ENCODE measurements around the gene MUC3A. TPM values are rescaled to one million over a fixed set of nuclear protein-coding genes. Genes with fewer than 3 reads are reported as not detected.
"Not testable (repeated sequence)": the region's sequence is repeated elsewhere in the genome, so short reads cannot be mapped to it uniquely, and the experiment has no call there.

Gene MUC3A, protein sequence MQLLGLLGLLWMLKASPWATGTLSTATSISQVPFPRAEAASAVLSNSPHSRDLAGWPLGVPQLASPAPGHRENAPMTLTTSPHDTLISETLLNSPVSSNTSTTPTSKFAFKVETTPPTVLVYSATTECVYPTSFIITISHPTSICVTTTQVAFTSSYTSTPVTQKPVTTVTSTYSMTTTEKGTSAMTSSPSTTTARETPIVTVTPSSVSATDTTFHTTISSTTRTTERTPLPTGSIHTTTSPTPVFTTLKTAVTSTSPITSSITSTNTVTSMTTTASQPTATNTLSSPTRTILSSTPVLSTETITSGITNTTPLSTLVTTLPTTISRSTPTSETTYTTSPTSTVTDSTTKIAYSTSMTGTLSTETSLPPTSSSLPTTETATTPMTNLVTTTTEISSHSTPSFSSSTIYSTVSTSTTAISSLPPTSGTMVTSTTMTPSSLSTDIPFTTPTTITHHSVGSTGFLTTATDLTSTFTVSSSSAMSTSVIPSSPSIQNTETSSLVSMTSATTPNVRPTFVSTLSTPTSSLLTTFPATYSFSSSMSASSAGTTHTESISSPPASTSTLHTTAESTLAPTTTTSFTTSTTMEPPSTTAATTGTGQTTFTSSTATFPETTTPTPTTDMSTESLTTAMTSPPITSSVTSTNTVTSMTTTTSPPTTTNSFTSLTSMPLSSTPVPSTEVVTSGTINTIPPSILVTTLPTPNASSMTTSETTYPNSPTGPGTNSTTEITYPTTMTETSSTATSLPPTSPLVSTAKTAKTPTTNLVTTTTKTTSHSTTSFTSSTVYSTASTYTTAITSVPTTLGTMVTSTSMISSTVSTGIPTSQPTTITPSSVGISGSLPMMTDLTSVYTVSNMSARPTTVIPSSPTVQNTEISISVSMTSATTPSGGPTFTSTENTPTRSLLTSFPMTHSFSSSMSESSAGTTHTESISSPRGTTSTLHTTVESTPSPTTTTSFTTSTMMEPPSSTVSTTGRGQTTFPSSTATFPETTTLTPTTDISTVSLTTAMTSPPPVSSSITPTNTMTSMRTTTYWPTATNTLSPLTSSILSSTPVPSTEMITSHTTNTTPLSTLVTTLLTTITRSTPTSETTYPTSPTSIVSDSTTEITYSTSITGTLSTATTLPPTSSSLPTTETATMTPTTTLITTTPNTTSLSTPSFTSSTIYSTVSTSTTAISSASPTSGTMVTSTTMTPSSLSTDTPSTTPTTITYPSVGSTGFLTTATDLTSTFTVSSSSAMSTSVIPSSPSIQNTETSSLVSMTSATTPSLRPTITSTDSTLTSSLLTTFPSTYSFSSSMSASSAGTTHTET (N-terminal part only)
- total RNA-seq = 1.3 TPM
- long read RNA-seq = 0 reads

DNA sequence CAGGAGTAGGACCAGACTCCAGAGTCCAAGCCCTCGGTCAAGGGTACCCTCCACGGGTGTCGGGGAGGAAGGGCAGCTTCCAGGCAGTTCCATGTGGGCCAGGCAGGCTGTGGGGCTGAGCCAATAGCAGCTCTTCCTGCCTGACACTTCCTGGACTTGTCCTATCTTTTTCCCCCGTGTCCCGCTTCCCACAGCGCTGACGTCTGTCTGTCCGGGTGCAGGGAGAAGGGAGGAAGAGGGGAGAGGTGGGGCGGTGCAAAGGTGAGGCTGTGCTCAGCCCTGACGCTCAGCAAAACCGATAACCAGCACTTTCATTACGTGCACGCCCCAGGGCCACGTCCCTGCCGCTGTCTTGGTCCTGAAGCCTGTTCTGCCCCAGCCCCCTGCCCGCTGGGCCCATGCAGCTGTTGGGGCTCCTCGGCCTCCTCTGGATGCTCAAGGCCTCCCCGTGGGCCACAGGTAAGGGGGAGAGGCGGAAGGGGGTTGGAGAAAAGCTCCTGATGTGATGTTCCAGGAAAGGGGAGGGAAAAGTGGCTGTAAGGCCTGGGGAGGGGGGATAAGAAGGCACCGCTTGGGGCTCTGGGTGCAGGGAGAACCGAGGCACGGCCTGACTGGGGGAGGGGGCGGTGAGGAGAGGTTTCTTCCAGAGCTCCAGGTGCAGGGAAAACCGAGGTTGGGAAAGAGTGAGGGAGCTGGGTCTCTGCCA is at the start of gene MUC3A:
Gene MUC3A (plus strand): TSS at position 308 of the 706 bp plus-strand sequence. CDS start 91 bp downstream, at position 399.
- no peak for DNase-seq (ENCODE audit: low spot score)

DNA sequence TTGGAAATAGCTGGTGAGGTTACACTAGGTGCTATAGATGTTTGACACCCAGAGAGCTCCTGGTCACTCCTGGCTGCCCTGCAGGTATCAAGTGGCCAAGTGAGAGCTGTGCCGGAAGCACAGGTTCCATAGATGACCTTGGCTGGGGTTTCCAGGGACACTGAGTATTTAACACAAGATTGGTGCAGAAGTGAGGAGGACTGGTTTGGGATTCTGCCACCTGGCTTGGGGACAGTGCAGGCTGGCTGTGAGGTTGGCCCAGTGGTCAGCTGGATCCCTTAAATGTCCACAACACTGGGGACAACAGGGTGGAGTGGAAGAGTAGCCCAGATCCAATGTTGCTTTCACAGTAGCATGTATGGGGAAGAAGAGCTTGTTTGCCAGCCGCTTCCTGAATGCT is 48.4 kb upstream of the MUC3A start:
- DNase-seq (ENCODE audit: low spot score) = no peak

DNA sequence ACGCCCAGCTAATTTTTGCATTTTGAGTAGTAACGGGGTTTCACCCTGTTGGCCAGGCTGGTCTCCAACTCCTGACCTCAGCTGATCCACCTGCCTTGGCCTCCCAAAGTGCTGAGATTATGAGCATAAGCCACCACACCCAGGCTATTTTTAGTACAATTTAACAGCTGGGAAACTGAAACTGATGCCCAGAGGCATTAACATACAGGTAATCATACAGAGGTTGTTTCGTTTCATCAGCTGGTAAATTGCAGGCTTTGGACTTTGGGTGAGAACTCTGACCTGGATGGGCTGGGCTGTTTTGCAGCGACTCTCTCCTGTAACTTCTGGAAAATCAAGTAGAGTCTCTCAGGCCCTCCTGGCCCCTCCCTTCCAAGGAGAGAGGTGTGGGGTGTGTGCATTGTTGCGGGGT is 47.4 kb upstream of the MUC3A start:
- no peak for DNase-seq (ENCODE audit: low spot score)

DNA sequence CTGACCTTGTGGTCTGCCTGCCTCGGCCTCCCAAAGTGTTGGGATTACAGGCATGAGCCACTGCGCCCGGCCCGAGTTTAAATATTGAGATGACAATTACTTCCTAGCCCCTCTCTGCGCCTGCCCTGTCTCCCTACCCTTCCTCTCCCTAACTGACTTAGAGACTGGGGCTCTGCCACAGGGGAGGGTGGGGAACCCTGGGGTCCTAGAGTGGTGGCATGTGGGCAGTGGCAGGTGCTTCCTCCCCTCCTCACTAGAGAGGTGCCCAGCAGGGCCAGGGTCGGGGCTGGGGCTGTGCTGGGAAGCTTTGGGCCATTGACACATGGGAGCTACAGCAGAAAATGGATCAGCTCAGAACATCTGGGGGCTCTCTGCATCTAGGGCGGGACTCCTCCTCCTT is 46.7 kb upstream of the MUC3A start:
- DNase-seq (ENCODE audit: low spot score) = no peak

DNA sequence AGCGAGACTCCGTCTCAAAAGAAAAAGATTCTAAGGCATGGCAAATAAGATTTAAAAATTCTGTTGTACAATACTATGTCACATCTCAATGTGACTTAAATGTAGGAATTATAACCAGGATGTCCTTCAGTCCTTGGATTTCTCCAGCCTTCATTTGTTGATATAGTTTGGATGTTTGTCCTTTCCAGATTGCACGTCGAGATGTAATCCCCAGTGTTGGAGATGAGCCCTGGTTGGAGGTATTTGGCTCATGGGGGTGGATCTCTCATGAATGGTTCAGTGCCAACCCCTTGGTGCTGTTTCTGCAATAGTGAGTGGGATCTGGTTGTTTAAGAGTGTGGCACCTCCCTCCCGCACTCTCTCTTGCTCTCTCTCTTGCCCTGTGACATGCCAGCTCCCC is 40.8 kb upstream of the MUC3A start:
- no peak for DNase-seq (ENCODE audit: low spot score)

DNA sequence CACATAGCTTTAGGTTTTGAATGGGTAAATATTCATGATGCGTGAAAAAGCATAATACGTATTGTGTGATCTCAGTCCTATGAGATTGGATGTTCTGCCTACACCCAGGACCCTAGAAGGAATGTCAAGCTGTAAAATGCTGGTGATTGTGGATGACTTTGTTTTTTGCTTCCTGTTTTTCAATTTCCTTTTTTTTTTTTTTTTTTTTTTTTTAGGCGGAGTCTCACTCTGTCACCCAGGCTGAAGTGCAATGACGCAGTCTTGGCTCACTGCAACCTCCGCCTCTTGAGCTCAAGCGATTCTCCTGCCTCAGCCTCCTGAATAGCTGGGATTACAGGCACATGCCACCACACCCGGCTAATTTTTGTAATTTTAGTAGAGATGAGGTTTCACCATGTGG is 38.9 kb upstream of the MUC3A start:
- not testable (repeated sequence) for DNase-seq (ENCODE audit: low spot score)

DNA sequence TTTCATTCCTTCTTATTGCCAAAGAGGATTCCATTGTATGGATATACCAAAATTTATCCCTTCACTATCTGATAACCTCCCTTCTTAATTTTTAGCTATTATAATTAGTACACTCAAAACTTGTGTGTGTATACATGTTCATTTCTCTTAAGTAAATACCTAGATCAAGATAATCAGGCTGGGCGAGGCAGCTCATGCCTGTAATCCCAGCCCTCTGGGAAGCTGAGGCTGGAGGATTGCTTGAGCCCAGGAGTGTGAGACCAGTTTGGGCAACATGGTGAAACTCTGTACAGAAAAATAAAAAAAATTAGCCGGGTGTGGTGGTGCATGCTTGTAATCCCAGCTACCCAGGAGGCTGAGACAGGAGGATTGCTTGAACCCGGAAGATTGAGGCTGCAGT is 37.9 kb upstream of the MUC3A start:
- DNase-seq (ENCODE audit: low spot score) = no peak

DNA sequence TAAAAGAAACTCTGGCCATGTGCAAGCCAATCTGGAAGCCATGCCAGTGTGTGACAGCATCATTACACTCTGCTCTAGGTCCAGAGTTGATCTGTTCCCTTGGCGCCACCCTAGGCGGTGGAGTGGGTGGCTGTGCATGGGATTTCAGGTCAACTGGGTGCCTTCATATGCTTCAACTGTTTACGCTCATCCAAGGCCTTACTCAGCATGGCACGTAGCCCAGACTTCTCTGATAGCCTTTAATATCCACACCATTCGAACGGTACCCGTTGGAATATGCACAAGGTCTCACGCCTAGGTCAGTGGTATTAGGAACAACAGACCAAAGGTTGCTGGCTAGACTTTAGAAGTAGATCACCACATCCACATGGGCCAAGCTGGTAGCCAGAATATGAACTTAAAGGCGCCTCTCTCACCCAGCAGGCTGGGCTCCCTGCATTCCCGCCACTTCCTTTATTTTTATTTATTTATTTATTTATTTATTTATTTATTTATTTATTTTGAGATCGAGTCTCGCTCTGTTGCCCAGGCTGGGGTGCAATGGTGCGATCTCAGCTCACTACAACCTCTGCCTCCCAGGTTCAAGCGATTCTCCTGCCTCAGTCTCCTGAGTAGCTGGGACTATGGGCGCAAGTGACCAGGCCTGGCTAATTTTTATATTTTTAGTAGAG is 35.0 kb upstream of the MUC3A start:
- DNase-seq (ENCODE audit: low spot score) = no peak

DNA sequence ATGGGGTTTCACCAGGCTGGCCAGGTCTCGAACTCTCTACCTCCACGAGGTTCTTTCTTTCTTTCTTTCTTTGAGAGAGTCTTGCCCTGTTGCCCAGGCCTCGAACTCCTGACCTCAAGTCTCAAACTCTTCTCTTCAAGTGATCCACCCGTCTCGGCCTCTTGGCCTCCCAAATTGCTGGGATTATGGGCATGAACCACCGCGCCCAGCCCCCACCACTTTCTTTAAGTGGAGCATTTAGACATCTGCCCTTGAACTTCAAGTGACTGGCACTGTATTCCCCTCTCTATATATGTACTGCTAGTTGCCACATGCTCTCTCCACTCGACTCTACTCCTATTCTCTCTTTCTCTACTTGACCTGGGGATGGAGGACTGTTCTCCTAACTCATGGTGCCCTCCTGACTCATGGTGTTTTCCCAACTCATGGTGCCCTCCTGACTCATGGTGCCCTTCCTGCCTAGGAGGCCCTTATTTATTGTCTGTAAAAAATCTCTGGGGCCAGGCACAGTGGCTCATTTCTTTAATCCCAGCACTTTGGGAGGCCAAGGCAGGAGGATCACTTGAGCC is 34.4 kb upstream of the MUC3A start:
- DNase-seq (ENCODE audit: low spot score) = no peak

DNA sequence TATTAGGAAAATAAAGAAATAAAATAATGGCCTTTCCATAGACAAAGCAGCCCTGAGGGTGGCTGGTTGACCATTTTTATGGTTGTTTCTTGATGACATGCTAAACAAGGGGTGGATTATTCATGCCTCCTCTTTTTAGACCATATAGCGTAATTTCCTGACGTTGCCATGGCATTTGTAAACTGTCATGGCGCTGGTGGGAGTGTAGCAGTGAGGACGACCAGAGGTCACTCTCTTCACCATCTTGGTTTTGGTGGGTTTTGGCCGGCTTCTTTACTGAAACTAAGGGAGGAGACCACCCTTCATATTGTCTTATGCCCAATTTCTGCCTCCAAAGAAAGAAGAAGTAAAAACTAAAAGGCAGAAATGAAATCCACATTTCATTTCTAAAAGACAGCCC is 30.0 kb upstream of the MUC3A start:
- DNase-seq (ENCODE audit: low spot score) = not testable (repeated sequence)

DNA sequence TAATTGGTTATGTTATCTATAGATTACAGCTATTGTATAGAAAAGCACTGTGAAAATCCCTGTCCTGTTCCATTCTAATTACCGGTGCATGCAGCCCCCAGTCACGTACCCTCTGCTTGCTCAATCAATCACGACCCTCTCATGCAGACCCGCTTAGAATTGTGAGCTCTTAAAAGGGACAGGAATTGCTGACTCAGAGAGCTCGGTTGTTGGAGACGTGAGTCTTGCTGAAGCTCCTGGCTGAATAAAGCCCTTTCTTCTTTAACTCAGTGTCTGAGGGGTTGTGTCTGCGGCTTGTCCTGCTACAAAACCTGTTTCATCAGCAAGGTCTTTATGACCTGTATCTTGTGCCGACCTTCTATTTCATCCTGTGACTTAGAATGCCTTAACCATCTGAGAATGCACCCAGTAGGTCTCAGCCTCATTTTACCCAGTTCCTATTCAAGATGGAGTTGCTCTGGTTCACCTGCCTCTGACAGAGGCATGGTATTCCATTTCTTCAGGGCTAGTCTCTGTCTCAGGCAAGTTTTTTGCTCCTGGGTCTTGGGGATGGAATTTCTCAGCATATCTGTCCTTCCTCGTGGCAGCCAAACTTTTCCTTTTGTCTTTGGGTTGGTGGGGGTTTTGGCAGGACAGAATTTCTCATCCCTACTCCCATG is 29.4 kb upstream of the MUC3A start:
- not testable (repeated sequence) for DNase-seq (ENCODE audit: low spot score)

DNA sequence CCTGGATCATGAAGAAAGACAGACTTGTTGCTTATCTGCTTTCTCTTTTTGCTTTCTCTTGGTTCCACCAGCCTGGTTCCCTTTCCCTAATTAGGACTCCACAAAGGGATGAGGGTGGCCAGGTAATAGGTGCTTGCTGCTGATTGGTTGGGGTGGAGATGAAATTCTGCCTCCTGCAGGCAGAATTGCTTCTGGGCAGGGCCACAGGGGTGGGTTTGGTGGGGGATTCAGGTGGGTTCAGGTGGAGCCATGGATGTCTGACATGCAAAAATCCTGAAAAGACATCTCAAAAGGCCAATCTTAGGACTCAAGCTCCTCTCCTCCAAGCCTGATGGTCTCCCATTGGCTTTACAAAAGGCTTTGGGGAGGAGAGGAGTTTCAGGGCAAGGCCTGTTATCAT is 28.3 kb upstream of the MUC3A start:
- DNase-seq (ENCODE audit: low spot score) = no peak

DNA sequence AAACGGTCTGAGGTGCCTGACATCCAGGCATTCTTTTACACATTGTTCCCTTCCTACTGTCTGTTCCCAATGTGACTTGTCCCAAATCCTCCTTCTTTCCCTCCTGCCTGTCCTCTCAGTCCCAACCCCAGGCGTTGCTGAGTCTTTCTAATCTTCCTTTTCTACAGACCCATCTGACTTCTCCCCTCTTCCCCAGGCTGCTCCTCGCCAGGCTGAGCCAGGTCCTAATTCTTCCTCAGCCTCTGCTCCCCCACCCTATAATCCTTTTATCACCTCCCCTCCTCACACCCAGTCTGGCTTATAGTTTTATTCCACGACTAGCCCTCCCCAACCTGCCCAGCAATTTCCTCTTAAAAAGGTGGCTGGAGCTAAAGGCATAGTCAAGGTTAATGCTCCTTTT is 25.7 kb upstream of the MUC3A start:
- not testable (repeated sequence) for DNase-seq (ENCODE audit: low spot score)

DNA sequence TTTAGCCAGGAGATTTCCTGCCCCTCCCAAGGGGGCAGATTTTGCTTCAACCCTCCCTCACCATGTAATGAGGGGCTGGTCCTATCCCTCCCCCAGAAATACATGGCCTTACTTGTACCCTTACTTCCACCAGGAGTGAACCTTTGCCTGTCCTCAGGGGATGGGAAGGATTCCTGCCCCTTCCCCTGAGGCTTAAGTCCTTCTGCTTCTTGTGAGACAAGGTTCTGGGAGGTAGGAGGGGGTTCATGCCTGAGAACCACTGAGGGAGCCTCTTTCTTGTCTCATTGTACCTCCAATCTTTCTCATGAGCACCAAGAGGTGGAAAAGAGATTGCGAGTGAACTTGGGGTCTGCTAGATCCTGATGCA is 19.5 kb upstream of the MUC3A start:
- DNase-seq (ENCODE audit: low spot score) = no peak

DNA sequence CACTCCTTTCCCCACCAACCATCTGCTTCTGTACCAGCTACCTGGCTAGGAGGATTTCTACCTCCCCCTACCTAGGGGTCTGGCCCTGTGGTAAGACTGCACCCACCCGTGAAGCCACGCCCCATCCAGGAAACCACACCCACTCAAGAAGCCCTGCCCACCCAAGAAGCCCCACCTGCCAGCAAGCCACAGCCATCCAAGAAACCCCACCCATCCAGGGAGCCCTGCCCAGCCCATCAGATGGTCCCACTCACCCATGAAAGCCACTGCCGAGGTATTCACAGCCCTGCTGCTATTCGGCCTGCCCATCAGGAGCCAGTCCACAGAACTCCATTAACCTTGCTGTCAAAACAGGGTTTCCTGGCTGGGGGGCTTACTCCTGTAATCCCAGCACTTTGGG is 15.6 kb upstream of the MUC3A start:
- no peak for DNase-seq (ENCODE audit: low spot score)

DNA sequence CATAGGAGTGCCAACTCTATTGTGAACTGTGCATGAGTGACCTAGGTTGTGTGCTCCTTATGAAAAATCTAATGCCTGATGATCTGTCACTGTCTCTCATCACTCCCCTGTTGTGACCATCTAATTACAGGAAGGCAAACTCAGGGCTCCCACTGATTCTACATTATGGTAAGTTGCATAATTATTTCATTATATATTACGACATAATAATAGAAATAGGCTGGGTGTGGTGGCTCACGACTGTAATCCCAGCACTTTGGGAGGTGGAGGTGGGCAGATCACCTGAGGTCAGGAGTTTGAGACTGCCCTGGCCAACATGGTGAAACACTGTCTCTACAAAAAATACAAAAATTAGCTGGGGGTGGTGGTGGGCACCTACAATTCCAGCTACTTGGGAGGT is 14.0 kb upstream of the MUC3A start:
- DNase-seq (ENCODE audit: low spot score) = not testable (repeated sequence)

DNA sequence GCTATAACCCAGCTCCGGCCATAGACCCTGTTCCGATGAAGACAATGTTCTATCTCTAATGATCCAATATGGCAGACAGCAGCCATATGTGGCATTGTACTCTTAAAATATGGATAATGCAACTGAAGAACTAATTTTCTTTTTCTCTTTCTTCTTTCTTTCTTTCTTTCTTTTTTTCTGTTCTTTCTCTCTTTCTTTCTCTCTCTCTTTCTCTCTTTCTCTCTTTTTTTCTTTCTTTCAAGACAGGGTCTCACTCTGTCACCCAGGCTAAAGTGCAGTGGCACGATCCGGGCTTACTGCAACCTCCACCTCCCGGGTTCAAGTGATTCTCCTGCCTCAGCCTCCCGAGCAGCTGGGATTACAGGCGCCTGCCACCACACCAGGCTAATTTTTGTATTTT is 13.2 kb upstream of the MUC3A start:
- DNase-seq (ENCODE audit: low spot score) = not testable (repeated sequence)

DNA sequence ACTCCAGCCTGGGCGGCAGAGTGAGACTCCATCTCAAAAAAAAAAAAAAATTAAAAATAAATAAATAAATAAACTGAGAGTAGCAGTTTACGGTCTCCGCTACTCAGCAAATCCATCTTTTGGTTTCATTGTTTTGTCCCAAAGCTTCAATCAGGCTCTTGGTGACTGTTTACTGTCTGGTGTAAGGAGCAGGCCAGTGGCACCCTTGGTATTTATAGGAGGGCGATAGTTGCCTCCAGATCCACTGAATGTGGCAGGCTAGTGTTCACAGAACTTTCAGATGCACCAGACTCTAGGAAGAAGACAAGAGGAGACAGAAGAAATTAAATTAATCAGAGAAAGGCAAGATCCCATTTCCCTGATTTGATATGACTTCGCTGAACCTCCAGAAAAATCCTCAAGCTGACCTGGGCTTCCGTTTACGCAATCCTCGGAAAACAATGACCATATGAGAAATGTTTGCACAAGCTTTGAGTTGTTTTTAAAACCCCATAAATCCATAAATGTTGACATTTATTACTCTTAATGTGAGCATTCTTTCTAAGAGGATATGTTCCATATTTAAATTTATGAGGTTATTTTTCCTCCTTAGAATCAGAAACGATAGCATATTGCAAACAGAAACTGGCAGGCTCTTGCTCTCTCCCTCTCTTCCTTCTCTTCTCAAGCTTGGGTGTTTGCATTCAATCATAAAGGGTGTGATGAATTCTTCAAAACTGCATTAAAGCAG is 7.1 kb upstream of the MUC3A start:
- no peak for DNase-seq (ENCODE audit: low spot score)

DNA sequence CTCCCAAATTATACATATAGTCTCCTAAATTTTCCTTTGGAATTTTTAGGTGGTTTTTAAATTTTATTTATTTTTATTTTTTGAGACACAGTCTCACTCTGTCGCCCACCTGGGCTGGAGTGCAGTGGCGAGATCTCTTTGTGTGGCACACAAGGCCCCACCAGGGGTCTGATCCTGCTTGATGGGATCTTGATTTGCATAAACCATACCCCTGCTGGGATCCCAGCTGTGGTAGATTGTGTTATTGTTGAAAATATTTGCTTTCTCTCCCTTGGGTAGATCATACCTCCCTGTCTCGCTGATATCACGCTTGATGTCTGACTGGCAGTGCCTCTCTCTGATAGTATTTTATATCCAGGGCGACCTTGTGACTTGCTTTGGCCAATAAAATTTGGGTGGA is 5.6 kb upstream of the MUC3A start:
- DNase-seq (ENCODE audit: low spot score) = no peak
